HCT116 (cell line): ENCODE data around the gene GARIN5A. TPM values are rescaled to one million over a fixed set of nuclear protein-coding genes. Genes with fewer than 3 reads are reported as not detected.

Experiments
- ATAC-seq: fragments of 200-7000 bp; cut with Tn5 transposase; 2 replicates; pipeline ENCODE4 v1.9.1; 2020; ENCODE audit warnings: mild to moderate bottlenecking, moderate library complexity
- BruUV-seq: library from RNA; stranded (reverse); fragments of 400-500 nt; replicated peaks from 2 replicates; lab custom pipeline; 2021; lab: Mats Ljungman, UMichigan
- CTCF ChIA-PET: fragments of 300-600 bp; sonication (Branson Sonifier 250); formaldehyde crosslinking; loops from one replicate; lab custom pipeline; 2021; ENCODE audit warnings: antibody characterized with exemption; lab: Charles Lee
- POLR2A ChIA-PET: fragments of 300-600, 350-600 bp; sonication (Branson Sonifier 250); formaldehyde crosslinking; loops from one replicate; lab custom pipeline; 2021; ENCODE audit warnings: antibody characterized with exemption; lab: Charles Lee
- RAD21 ChIA-PET, 2 experiments: fragments of 300-600 bp; sonication (Branson Sonifier 250); formaldehyde crosslinking; loops; one replicate each; lab custom pipeline; 2023; ENCODE audit warnings: low total read pairs in 2 of 2; ENCODE audit not compliant: uncharacterized antibody in 2 of 2, unreplicated experiment in 2 of 2, low non-redundant PET in 1 of 2; lab: Charles Lee
- DNase-seq: peaks from one replicate; pipeline ENCODE4 v3.0.0-alpha.2; 2010; ENCODE audit warnings: low read depth, low spot score
- H2AFZ ChIP-seq: fragments of 200-600 bp; shearing (Covaris generic), sonication (generic); 2 replicates; pipeline ENCODE4 v1.6.1; 2017; ENCODE audit warnings: low read depth, mixed run types, mixed read lengths, antibody characterized with exemption, low read length; ENCODE audit not compliant: poor library complexity, severe bottlenecking
- H3K27ac ChIP-seq: 2 replicates; pipeline ENCODE4 v1.5.1; 2012; ENCODE audit warnings: low read depth, low read length
- H3K27me3 ChIP-seq: fragments of 200-600 bp; sonication (generic); 2 replicates; pipeline ENCODE4 v1.6.1; 2016; ENCODE audit warnings: mixed run types, low read length, mixed read lengths; ENCODE audit not compliant: insufficient read depth
- H3K36me3 ChIP-seq, 2 experiments: fragments of 200-500 bp in 1 of 2; fragments of 200-600 bp in 1 of 2; sonication (Bioruptor generic) in 1 of 2; sonication (generic) in 1 of 2; 2 replicates each; pipeline versions ENCODE4 v1.5.1 to v1.6.1; 2014 to 2016; ENCODE audit warnings: low read length in 2 of 2, inconsistent platforms in 1 of 2, mixed read lengths in 1 of 2, mixed run types in 1 of 2; ENCODE audit not compliant: insufficient read depth in 2 of 2, control insufficient read depth in 1 of 2
- H3K4me1 ChIP-seq, 2 experiments: fragments of 200-600 bp in 1 of 2; sonication (generic) in 1 of 2; 2 replicates each; pipeline versions ENCODE4 v1.5.1 to v1.6.1; 2012 to 2017; ENCODE audit warnings: low read length in 2 of 2, inconsistent platforms in 1 of 2, mild to moderate bottlenecking in 1 of 2, mixed read lengths in 1 of 2, mixed run types in 1 of 2, moderate library complexity in 1 of 2; ENCODE audit not compliant: insufficient read depth in 2 of 2, control insufficient read depth in 1 of 2
- H3K4me2 ChIP-seq: fragments of 200-600 bp; sonication (generic); 2 replicates; pipeline ENCODE4 v1.6.1; 2017; ENCODE audit warnings: mixed run types, low read length, mixed read lengths
- H3K4me3 ChIP-seq, 2 experiments: fragments of 200-600 bp in 1 of 2; sonication (generic) in 1 of 2; replicated peaks in 1 of 2; 2 replicates each; pipeline ENCODE4 v1.5.1; 2011 to 2016; ENCODE audit warnings: low read length in 2 of 2, control low read depth in 1 of 2, low read depth in 1 of 2, mild to moderate bottlenecking in 1 of 2, mixed read lengths in 1 of 2, mixed run types in 1 of 2
- H3K79me2 ChIP-seq: fragments of 200-600 bp; sonication (generic); 2 replicates; pipeline ENCODE4 v1.6.1; 2017; ENCODE audit warnings: mild to moderate bottlenecking, mixed run types, low read length, moderate library complexity, mixed read lengths; ENCODE audit not compliant: insufficient read depth
- H3K9ac ChIP-seq: fragments of 200-600 bp; sonication (generic); 2 replicates; pipeline ENCODE4 v1.6.1; 2016; ENCODE audit warnings: low read length, mixed read lengths
- H3K9me2 ChIP-seq: fragments of 200-600 bp; sonication (generic), shearing (Covaris generic); 2 replicates; pipeline ENCODE4 v1.6.1; 2017; ENCODE audit warnings: mixed run types, mild to moderate bottlenecking, moderate library complexity; ENCODE audit not compliant: insufficient read depth
- H3K9me3 ChIP-seq, 2 experiments: fragments of 200-500 bp in 1 of 2; fragments of 200-600 bp in 1 of 2; sonication (Bioruptor generic) in 1 of 2; sonication (generic) in 1 of 2; 2 replicates each; pipeline ENCODE4 v1.6.1; 2014 to 2017; ENCODE audit warnings: low read length in 2 of 2, mixed read lengths in 2 of 2, inconsistent platforms in 1 of 2, low read depth in 1 of 2, mild to moderate bottlenecking in 1 of 2, mixed run types in 1 of 2, moderate library complexity in 1 of 2; ENCODE audit not compliant: control insufficient read depth in 1 of 2, insufficient read depth in 1 of 2
- H4K20me1 ChIP-seq: fragments of 200-600 bp; sonication (generic), shearing (Covaris generic); 2 replicates; pipeline ENCODE4 v1.6.1; 2017; ENCODE audit warnings: mixed run types, mild to moderate bottlenecking, moderate library complexity; ENCODE audit not compliant: insufficient read depth
- ATF3 ChIP-seq: IDR thresholded peaks from 2 replicates; pipeline ENCODE4 v1.6.1; 2012
- EGR1 ChIP-seq: IDR thresholded peaks from 2 replicates; pipeline ENCODE4 v1.6.1; 2012; ENCODE audit warnings: low read depth
- ELF1 ChIP-seq: IDR thresholded peaks from 2 replicates; pipeline ENCODE4 v1.6.1; 2012; ENCODE audit warnings: low read depth, borderline replicate concordance
- EZH2 ChIP-seq: fragments of 200-600 bp; sonication (generic); IDR thresholded peaks from 2 replicates; pipeline ENCODE4 v1.6.1; 2017; ENCODE audit warnings: antibody characterized with exemption, mixed run types
- JUND ChIP-seq: IDR thresholded peaks from 2 replicates; pipeline ENCODE4 v1.6.1; 2012
- MAX ChIP-seq: IDR thresholded peaks from 2 replicates; pipeline ENCODE4 v1.6.1; 2012
- POLR2A ChIP-seq: IDR thresholded peaks from 2 replicates; pipeline ENCODE4 v1.7.0; 2011; ENCODE audit warnings: borderline replicate concordance; ENCODE audit not compliant: insufficient read depth, insufficient read length; ENCODE audit errors: extremely low read depth
- RAD21 ChIP-seq: IDR thresholded peaks from 2 replicates; pipeline ENCODE4 v1.6.1; 2012; ENCODE audit warnings: low read depth, mild to moderate bottlenecking
- TCF7L2 ChIP-seq: IDR thresholded peaks from 2 replicates; pipeline ENCODE4 v1.7.0; 2011; ENCODE audit warnings: borderline replicate concordance, inconsistent platforms; ENCODE audit not compliant: insufficient read depth, insufficient read length; ENCODE audit errors: extremely low read depth
- YY1 ChIP-seq: IDR thresholded peaks from 2 replicates; pipeline ENCODE4 v1.6.1; 2011; ENCODE audit warnings: low read length, low read depth, moderate library complexity, mild to moderate bottlenecking; ENCODE audit not compliant: insufficient replicate concordance; ENCODE audit errors: extremely low read depth
- ZFX ChIP-seq: fragments of 450-650 bp; IDR thresholded peaks from 2 replicates; pipeline ENCODE4 v1.6.1; 2017
- intact Hi-C: fragments of 100-400 bp; cut with micrococcal nuclease; formaldehyde crosslinking; loops from 2 replicates; pipeline ENCODE4 v1.10.0; 2022
- total RNA-seq: library from RNA; stranded (reverse); gene quantifications from one replicate; pipeline ENCODE4 v1.2.1, GENCODE V29; 2021; ENCODE audit not compliant: unreplicated experiment

GARIN5A gene
- total RNA-seq, 1 experiment from 2014 or later = 12.2 TPM

- DNase-seq (no peak), ATAC-seq (no peak)
- H3K9ac ChIP-seq = no peak overlapping the region
- CTCF ChIA-PET = no interaction called here
- H3K79me2 ChIP-seq = no peaks in the 10 kb centered on the region
- H3K4me3 ChIP-seq = no peak overlapping the region
- H3K4me2 ChIP-seq = no peak overlapping the region
- no peak overlapping the region for H3K27ac ChIP-seq
- H3K9me3 ChIP-seq = no peaks in the 10 kb centered on the region
- no peak overlapping the region for H2AFZ ChIP-seq
- POLR2A ChIA-PET = no interaction called here
- intact Hi-C loops = no loop called here
- RAD21 ChIA-PET = no interaction called here
- no peaks in the 10 kb centered on the region for H4K20me1 ChIP-seq
- no peaks in the 10 kb centered on the region for H3K9me2 ChIP-seq
- BruUV-seq = no TSS peak
- peaks cover 12 to 29% of the 10 kb centered on the region in 2 experiments for H3K4me1 ChIP-seq
- H3K27me3 ChIP-seq = no peaks in the 10 kb centered on the region
- H3K36me3 ChIP-seq = no peaks in the 10 kb centered on the region
- TF ChIP-seq POLR2A (no peak), EGR1 (no peak), ZFX (no peak), MAX (no peak), ATF3 (no peak), YY1 (no peak), JUND (no peak), ELF1 (no peak), TCF7L2 (no peak)
Observed at GRCh38 chr19:50493171-50493570, 16.5 kb upstream of the GARIN5A start.

GRCh38 chr19:50492303-50493052 is 15.8 kb upstream of the GARIN5A start:
- H3K4me1 ChIP-seq = peaks cover 12 to 29% of the 10 kb centered on the region in 2 experiments
- H3K4me2 ChIP-seq = peak overlapping the region; percentile 81
- ChIA-PET POLR2A (no interaction called here), RAD21 (no interaction called here)
- no peaks in the 10 kb centered on the region for H4K20me1 ChIP-seq
- peak overlapping the region; percentile 7; the same call in 1 of the 2 replicates for H3K27ac ChIP-seq
- no peaks in the 10 kb centered on the region for H3K9me2 ChIP-seq
- peak overlapping the region; percentile 18 to 42 for H3K4me3 ChIP-seq
- no peak overlapping the region for H2AFZ ChIP-seq
- intact Hi-C loops = no loop called here
- no peaks in the 10 kb centered on the region for H3K9me3 ChIP-seq
- DNase-seq = no peak
- H3K27me3 ChIP-seq = no peaks in the 10 kb centered on the region
- H3K9ac ChIP-seq = peak overlapping the region; percentile 40
- TF ChIP-seq RAD21 (no peak), EZH2 (no peak)
- TF ChIP-seq, all 23 proteins: peak for 0
- CTCF ChIA-PET = no interaction called here
- H3K36me3 ChIP-seq = no peaks in the 10 kb centered on the region
- no TSS peak for BruUV-seq
- ATAC-seq = peak; percentile 91
- no peaks in the 10 kb centered on the region for H3K79me2 ChIP-seq
